ENCODE measurements around the gene SLC24A3.

SLC24A3 gene

DNA sequence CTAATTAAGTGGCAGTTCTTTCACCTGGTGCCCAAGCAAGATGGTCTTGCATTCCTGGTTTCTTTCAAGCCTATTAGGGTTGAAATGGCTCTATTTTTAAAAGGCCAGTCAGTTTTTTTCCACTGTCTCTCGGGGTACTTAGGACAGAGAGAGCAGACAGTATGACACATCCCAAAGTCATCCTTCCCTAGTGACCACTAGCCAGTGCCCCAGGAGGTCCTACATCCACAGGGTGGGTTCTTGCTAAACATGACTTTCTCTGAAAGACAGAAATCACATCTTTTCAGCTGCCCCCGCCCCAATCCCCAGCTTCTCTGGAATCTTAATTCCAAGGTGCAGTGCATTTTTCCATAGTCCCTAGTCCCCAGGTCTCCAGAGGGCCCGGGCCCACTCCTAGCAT, 192.4 kb downstream of the SLC24A3 start (continued):
- no peak for TF ChIP-seq ZNF132 (tag by site-specific recombination; IDR thresholded peaks at IDR 0.05; ENCODE audit: borderline replicate concordance)
- TF ChIP-seq, protein P1, sequence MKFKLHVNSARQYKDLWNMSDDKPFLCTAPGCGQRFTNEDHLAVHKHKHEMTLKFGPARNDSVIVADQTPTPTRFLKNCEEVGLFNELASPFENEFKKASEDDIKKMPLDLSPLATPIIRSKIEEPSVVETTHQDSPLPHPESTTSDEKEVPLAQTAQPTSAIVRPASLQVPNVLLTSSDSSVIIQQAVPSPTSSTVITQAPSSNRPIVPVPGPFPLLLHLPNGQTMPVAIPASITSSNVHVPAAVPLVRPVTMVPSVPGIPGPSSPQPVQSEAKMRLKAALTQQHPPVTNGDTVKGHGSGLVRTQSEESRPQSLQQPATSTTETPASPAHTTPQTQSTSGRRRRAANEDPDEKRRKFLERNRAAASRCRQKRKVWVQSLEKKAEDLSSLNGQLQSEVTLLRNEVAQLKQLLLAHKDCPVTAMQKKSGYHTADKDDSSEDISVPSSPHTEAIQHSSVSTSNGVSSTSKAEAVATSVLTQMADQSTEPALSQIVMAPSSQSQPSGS (tag by site-specific recombination; IDR thresholded peaks at IDR 0.05; ENCODE audit: low read depth): no peak
- TF ChIP-seq ZNF16 (tag by site-specific recombination; IDR thresholded peaks at IDR 0.05; ENCODE audit: low read depth): no peak
- no peak for TF ChIP-seq KLF7 (tag by site-specific recombination; IDR thresholded peaks at IDR 0.05; ENCODE audit: borderline replicate concordance)
- TF ChIP-seq BCL11A (tag by site-specific recombination; IDR thresholded peaks at IDR 0.05; ENCODE audit: low read depth): no peak
- TF ChIP-seq ZFP3 (tag by site-specific recombination; IDR thresholded peaks at IDR 0.05; ENCODE audit: low read depth): no peak
- TF ChIP-seq, protein P2, sequence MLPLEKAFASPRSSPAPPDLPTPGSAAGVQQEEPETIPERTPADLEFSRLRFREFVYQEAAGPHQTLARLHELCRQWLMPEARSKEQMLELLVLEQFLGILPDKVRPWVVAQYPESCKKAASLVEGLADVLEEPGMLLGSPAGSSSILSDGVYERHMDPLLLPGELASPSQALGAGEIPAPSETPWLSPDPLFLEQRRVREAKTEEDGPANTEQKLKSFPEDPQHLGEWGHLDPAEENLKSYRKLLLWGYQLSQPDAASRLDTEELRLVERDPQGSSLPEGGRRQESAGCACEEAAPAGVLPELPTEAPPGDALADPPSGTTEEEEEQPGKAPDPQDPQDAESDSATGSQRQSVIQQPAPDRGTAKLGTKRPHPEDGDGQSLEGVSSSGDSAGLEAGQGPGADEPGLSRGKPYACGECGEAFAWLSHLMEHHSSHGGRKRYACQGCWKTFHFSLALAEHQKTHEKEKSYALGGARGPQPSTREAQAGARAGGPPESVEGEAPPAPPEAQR (tag by site-specific recombination; IDR thresholded peaks at IDR 0.05): no peak
- no peak for TF ChIP-seq ZNF112 (tag by site-specific recombination; IDR thresholded peaks at IDR 0.05)
- TF ChIP-seq ZNF792 (tag by site-specific recombination; IDR thresholded peaks at IDR 0.05): no peak
- no peak for TF ChIP-seq ZNF571 (tag by site-specific recombination; IDR thresholded peaks at IDR 0.05)

DNA sequence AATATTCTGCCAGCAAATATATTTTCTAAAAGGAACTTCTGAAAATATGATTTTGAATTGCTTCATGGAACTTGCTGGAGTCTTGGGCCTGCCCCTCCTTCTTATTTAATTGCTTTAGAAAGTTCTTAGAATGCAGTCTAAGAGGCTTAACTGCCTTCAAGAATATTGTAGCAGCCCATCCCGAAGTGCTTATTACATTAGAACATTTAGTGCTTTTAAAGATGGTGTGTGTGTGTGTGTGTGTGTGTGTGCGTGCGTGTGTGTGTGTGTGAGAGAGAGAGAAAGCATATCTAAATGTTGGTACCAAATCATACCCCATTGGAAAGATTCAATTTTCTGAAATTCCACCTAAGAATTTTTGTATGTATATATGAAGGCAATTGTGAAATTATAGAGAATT, 193.5 kb downstream of the SLC24A3 start:
- H3K27ac ChIP-seq (ENCODE audit: extremely low read depth, low read depth, low read length): no peak overlapping the region
- H3K4me1 ChIP-seq (ENCODE audit: control insufficient read depth, insufficient read depth, low read length): no peaks in the 10 kb centered on the region
- H3K4me3 ChIP-seq (ENCODE audit: low read depth, low read length): no peak overlapping the region
- no peaks in the 10 kb centered on the region for H3K36me3 ChIP-seq (ENCODE audit: control insufficient read depth in 2 of 2, insufficient read depth in 1 of 2, low read length in 2 of 2)
- TF ChIP-seq, protein P3, sequence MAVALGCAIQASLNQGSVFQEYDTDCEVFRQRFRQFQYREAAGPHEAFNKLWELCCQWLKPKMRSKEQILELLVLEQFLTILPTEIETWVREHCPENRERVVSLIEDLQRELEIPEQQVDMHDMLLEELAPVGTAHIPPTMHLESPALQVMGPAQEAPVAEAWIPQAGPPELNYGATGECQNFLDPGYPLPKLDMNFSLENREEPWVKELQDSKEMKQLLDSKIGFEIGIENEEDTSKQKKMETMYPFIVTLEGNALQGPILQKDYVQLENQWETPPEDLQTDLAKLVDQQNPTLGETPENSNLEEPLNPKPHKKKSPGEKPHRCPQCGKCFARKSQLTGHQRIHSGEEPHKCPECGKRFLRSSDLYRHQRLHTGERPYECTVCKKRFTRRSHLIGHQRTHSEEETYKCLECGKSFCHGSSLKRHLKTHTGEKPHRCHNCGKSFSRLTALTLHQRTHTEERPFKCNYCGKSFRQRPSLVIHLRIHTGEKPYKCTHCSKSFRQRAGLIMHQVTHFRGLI (tag by site-specific recombination; IDR thresholded peaks at IDR 0.05): no peak
- TF ChIP-seq ZNF311 (tag by site-specific recombination; IDR thresholded peaks at IDR 0.05; ENCODE audit: borderline replicate concordance) (no peak), ZNF560 (tag by site-specific recombination; IDR thresholded peaks at IDR 0.05; ENCODE audit: borderline replicate concordance) (no peak), EGR2 (tag by site-specific recombination; IDR thresholded peaks at IDR 0.05; ENCODE audit: low read depth) (no peak), ZNF596 (tag by site-specific recombination; IDR thresholded peaks at IDR 0.05) (no peak), FEZF1 (tag by site-specific recombination; IDR thresholded peaks at IDR 0.05) (no peak), ZNF404 (tag by site-specific recombination; IDR thresholded peaks at IDR 0.05) (no peak), ZNF792 (tag by site-specific recombination; IDR thresholded peaks at IDR 0.05) (no peak), REPIN1 (tag by site-specific recombination; IDR thresholded peaks at IDR 0.05; ENCODE audit: low read depth) (no peak), MYNN (tag by site-specific recombination; IDR thresholded peaks at IDR 0.05; ENCODE audit: borderline replicate concordance) (no peak)
- ChIA-PET POLR2A (no interaction called here), CTCF (no interaction called here)
- no peaks in the 10 kb centered on the region for H3K9me3 ChIP-seq (ENCODE audit: control insufficient read depth, insufficient read depth, low read depth, low read length)

DNA sequence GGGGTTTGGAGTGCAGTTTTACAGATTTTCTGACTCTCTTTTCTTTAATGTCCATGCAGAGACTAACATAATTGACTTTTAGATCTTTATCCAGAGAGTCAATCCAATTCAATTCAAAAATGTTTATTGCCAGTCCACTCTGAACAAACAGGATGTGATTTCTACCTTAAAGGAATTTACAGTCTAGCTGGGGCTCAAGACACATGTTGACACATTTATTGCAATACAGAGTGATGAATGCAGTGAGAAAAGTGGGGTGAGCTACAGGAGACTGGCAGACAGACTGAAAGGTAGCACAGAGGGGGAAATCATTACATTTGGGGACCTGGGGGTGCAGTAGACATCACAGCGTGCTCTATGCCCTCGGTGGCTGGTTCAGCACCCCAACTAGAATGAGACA, 193.9 kb downstream of the SLC24A3 start:
- Histone ChIP-seq H3K9me3 (ENCODE audit: control insufficient read depth, insufficient read depth, low read depth, low read length) (no peaks in the 10 kb centered on the region), H3K27ac (ENCODE audit: extremely low read depth, low read depth, low read length) (no peak overlapping the region), H3K36me3 (ENCODE audit: control insufficient read depth in 2 of 2, insufficient read depth in 1 of 2, low read length in 2 of 2) (no peaks in the 10 kb centered on the region), H3K4me3 (ENCODE audit: low read depth, low read length) (no peak overlapping the region), H3K4me1 (ENCODE audit: control insufficient read depth, insufficient read depth, low read length) (no peaks in the 10 kb centered on the region)
- TF ChIP-seq HOXA7 (CRISPR knock-in tag; IDR thresholded peaks at IDR 0.05; ENCODE audit: borderline replicate concordance) (no peak), ZNF707 (tag by site-specific recombination; IDR thresholded peaks at IDR 0.05) (no peak), KLF8 (tag by site-specific recombination; IDR thresholded peaks at IDR 0.05) (no peak)
- ChIA-PET CTCF (no interaction called here), POLR2A (no interaction called here)
